Measurements from ENCODE around the gene PLXNB1.

DNA sequence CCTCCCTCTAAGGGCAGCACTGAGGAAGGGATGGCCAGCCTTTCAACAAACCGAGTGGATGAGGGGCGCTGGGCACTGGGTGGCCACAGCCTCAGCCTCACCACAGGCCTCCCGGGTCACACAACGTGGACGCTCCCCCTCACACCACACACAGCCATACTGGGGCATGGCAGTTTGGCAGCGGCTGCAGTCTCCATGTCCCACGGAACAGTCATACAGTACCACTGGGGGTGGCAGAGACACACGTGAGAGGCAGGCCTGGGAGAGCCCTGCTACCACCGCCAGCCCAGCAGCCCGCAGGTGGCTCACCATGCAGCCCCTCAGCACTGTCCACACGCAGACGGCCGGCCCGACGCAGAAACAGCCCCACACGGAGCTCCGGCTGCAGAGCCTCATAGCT lies 11.7 kb downstream of the PLXNB1 start:
- TF ChIP-seq CTCF (conservative IDR thresholded peaks at IDR 0.05; ENCODE audit: low read depth, low read length) (no peak), EZH2 (IDR thresholded peaks at IDR 0.05; ENCODE audit: borderline replicate concordance, low read depth, low read length, poor library complexity, severe bottlenecking) (no peak)
